ENCODE results near the gene C17orf58. TPM values are rescaled to one million over a fixed set of nuclear protein-coding genes. Genes with fewer than 3 reads are reported as not detected.

Gene C17orf58
- total RNA-seq, 1 experiment from 2014 or later = 21.1 TPM

Other genes starting within 250 kb of the C17orf58 start
- 9.2 and 17.2 TPM in 2 replicates for gene BPTF, start 171.0 kb downstream of the C17orf58 start, total RNA-seq (2014; rRNA removed; shearing (Covaris generic); ENCODE audit: low replicate concordance)
- gene KPNA2, start 39.3 kb upstream of the C17orf58 start, total RNA-seq (2014; rRNA removed; shearing (Covaris generic); ENCODE audit: low replicate concordance) = 187 and 211 TPM in 2 replicates

Data from MG63 (cell line).